ENCODE data around the gene LAMA2. TPM values are rescaled to one million over a fixed set of nuclear protein-coding genes. Genes with fewer than 3 reads are reported as not detected.

LAMA2 gene
- total RNA-seq, 1 donor from 2014 or later, result 0.65 TPM

- Mint-ChIP-seq H3K4me3 (no peak overlapping the region), H3K27me3 (ENCODE audit: insufficient read depth) (peaks cover 5% of the 10 kb centered on the region), H3K36me3 (ENCODE audit: low read depth) (no peaks in the 10 kb centered on the region), H3K27ac (no peak overlapping the region), H3K4me1 (ENCODE audit: low read depth) (no peaks in the 10 kb centered on the region), H3K9me3 (no peaks in the 10 kb centered on the region)
- DNase-seq (ENCODE audit: low spot score), result no peak
- intact Hi-C loops (cut with micrococcal nuclease), result no loop called here
These were observed 227.9 kb downstream of the LAMA2 start for GRCh38 chr6:129110690-129111343.

- Mint-ChIP-seq H3K9me3 (no peaks in the 10 kb centered on the region), H3K27me3 (ENCODE audit: insufficient read depth) (peaks cover 5% of the 10 kb centered on the region), H3K4me3 (no peak overlapping the region), H3K36me3 (ENCODE audit: low read depth) (no peaks in the 10 kb centered on the region), H3K27ac (no peak overlapping the region), H3K4me1 (ENCODE audit: low read depth) (no peaks in the 10 kb centered on the region)
- intact Hi-C loops (cut with micrococcal nuclease), result no loop called here
- DNase-seq (ENCODE audit: low spot score), result no peak
These were observed 228.4 kb downstream of the LAMA2 start for GRCh38 chr6:129111346-129111745.

- no peaks in the 10 kb centered on the region for H3K9me3 Mint-ChIP-seq
- peaks cover 5% of the 10 kb centered on the region for H3K27me3 Mint-ChIP-seq (ENCODE audit: insufficient read depth)
- H3K27ac Mint-ChIP-seq, result no peak overlapping the region
- DNase-seq (ENCODE audit: low spot score), result no peak
- H3K36me3 Mint-ChIP-seq (ENCODE audit: low read depth), result no peaks in the 10 kb centered on the region
- H3K4me3 Mint-ChIP-seq, result no peak overlapping the region
- intact Hi-C loops (cut with micrococcal nuclease), result no loop called here
- no peaks in the 10 kb centered on the region for H3K4me1 Mint-ChIP-seq (ENCODE audit: low read depth)
These were observed 228.9 kb downstream of the LAMA2 start for GRCh38 chr6:129111853-129112252.

- H3K27ac Mint-ChIP-seq, result no peak overlapping the region
- no peaks in the 10 kb centered on the region for H3K9me3 Mint-ChIP-seq
- no peak overlapping the region for H3K4me3 Mint-ChIP-seq
- intact Hi-C loops (cut with micrococcal nuclease), result no loop called here
- no peaks in the 10 kb centered on the region for H3K4me1 Mint-ChIP-seq (ENCODE audit: low read depth)
- H3K27me3 Mint-ChIP-seq (ENCODE audit: insufficient read depth), result peaks cover 6% of the 10 kb centered on the region
- no peak for DNase-seq (ENCODE audit: low spot score)
- H3K36me3 Mint-ChIP-seq (ENCODE audit: low read depth), result no peaks in the 10 kb centered on the region
These were observed 229.7 kb downstream of the LAMA2 start for GRCh38 chr6:129112591-129112990.

GRCh38 chr6:129113637-129114036 lies 230.7 kb downstream of the LAMA2 start:
- Mint-ChIP-seq H3K4me1 (ENCODE audit: low read depth) (no peaks in the 10 kb centered on the region), H3K27ac (no peak overlapping the region), H3K36me3 (ENCODE audit: low read depth) (no peaks in the 10 kb centered on the region), H3K9me3 (no peaks in the 10 kb centered on the region), H3K27me3 (ENCODE audit: insufficient read depth) (peaks cover 8% of the 10 kb centered on the region), H3K4me3 (no peak overlapping the region)
- intact Hi-C loops (cut with micrococcal nuclease), result no loop called here
- no peak for DNase-seq (ENCODE audit: low spot score)

- Mint-ChIP-seq H3K36me3 (ENCODE audit: low read depth) (no peaks in the 10 kb centered on the region), H3K4me3 (no peak overlapping the region), H3K9me3 (no peaks in the 10 kb centered on the region), H3K4me1 (ENCODE audit: low read depth) (no peaks in the 10 kb centered on the region), H3K27ac (no peak overlapping the region), H3K27me3 (ENCODE audit: insufficient read depth) (peaks cover 8% of the 10 kb centered on the region)
- intact Hi-C loops (cut with micrococcal nuclease), result no loop called here
- no peak for DNase-seq (ENCODE audit: low spot score)
These were observed 231.9 kb downstream of the LAMA2 start for GRCh38 chr6:129114636-129115391.

GRCh38 chr6:129115471-129115870 lies 232.5 kb downstream of the LAMA2 start:
- Mint-ChIP-seq H3K4me1 (ENCODE audit: low read depth) (no peaks in the 10 kb centered on the region), H3K27me3 (ENCODE audit: insufficient read depth) (peaks cover 8% of the 10 kb centered on the region), H3K9me3 (no peaks in the 10 kb centered on the region), H3K36me3 (ENCODE audit: low read depth) (no peaks in the 10 kb centered on the region), H3K27ac (no peak overlapping the region), H3K4me3 (no peak overlapping the region)
- no peak for DNase-seq (ENCODE audit: low spot score)
- intact Hi-C loops (cut with micrococcal nuclease), result no loop called here

- Mint-ChIP-seq H3K4me3 (no peak overlapping the region), H3K4me1 (ENCODE audit: low read depth) (no peaks in the 10 kb centered on the region), H3K9me3 (no peaks in the 10 kb centered on the region), H3K27ac (no peak overlapping the region), H3K27me3 (ENCODE audit: insufficient read depth) (peaks cover 8% of the 10 kb centered on the region), H3K36me3 (ENCODE audit: low read depth) (no peaks in the 10 kb centered on the region)
- no peak for DNase-seq (ENCODE audit: low spot score)
- intact Hi-C loops (cut with micrococcal nuclease), result no loop called here
These were observed 234.4 kb downstream of the LAMA2 start for GRCh38 chr6:129117355-129117754.

GRCh38 chr6:129120856-129121638 lies 238.1 kb downstream of the LAMA2 start:
- Mint-ChIP-seq H3K9me3 (no peaks in the 10 kb centered on the region), H3K27ac (no peak overlapping the region), H3K36me3 (ENCODE audit: low read depth) (no peaks in the 10 kb centered on the region), H3K27me3 (ENCODE audit: insufficient read depth) (peaks cover 3% of the 10 kb centered on the region), H3K4me3 (no peak overlapping the region), H3K4me1 (ENCODE audit: low read depth) (no peaks in the 10 kb centered on the region)
- intact Hi-C loops (cut with micrococcal nuclease), result no loop called here
- DNase-seq (ENCODE audit: low spot score), result no peak

- no peak overlapping the region for H3K4me3 Mint-ChIP-seq
- H3K9me3 Mint-ChIP-seq, result no peaks in the 10 kb centered on the region
- H3K4me1 Mint-ChIP-seq (ENCODE audit: low read depth), result no peaks in the 10 kb centered on the region
- no peak overlapping the region for H3K27ac Mint-ChIP-seq
- DNase-seq (ENCODE audit: low spot score), result no peak
- no peaks in the 10 kb centered on the region for H3K36me3 Mint-ChIP-seq (ENCODE audit: low read depth)
- intact Hi-C loops (cut with micrococcal nuclease), result no loop called here
- H3K27me3 Mint-ChIP-seq (ENCODE audit: insufficient read depth), result peaks cover 1% of the 10 kb centered on the region
These were observed 241.4 kb downstream of the LAMA2 start for GRCh38 chr6:129124347-129124746.

GRCh38 chr6:129130106-129130505 lies 247.2 kb downstream of the LAMA2 start:
- DNase-seq (ENCODE audit: low spot score), result no peak
- no peaks in the 10 kb centered on the region for H3K9me3 Mint-ChIP-seq

GRCh38 chr6:129130959-129131681 lies 248.2 kb downstream of the LAMA2 start:
- H3K27me3 Mint-ChIP-seq (ENCODE audit: insufficient read depth), result peaks cover 1% of the 10 kb centered on the region
- H3K36me3 Mint-ChIP-seq (ENCODE audit: low read depth), result no peaks in the 10 kb centered on the region
- no peaks in the 10 kb centered on the region for H3K4me1 Mint-ChIP-seq (ENCODE audit: low read depth)
- no peak for DNase-seq (ENCODE audit: low spot score)
- intact Hi-C loops (cut with micrococcal nuclease), result no loop called here
- no peaks in the 10 kb centered on the region for H3K9me3 Mint-ChIP-seq
- no peak overlapping the region for H3K27ac Mint-ChIP-seq
- H3K4me3 Mint-ChIP-seq, result no peak overlapping the region

More at GRCh38 chr6:129130106-129130505, 247.2 kb downstream of the LAMA2 start:
- peaks cover 1% of the 10 kb centered on the region for H3K27me3 Mint-ChIP-seq (ENCODE audit: insufficient read depth)
- intact Hi-C loops (cut with micrococcal nuclease), result no loop called here
- H3K27ac Mint-ChIP-seq, result no peak overlapping the region
- no peaks in the 10 kb centered on the region for H3K36me3 Mint-ChIP-seq (ENCODE audit: low read depth)
- no peaks in the 10 kb centered on the region for H3K4me1 Mint-ChIP-seq (ENCODE audit: low read depth)
- no peak overlapping the region for H3K4me3 Mint-ChIP-seq
